Endothelial cell of umbilical vein (primary cell): ENCODE results near the gene MYOZ3. TPM values are rescaled to one million over a fixed set of nuclear protein-coding genes. Genes with fewer than 3 reads are reported as not detected.

Source experiments
- BruUV-seq: library from RNA; stranded (reverse); fragments of 400-500 nt; replicated peaks from 2 replicates; lab custom pipeline; 2021; lab: Mats Ljungman, UMichigan
- CTCF ChIA-PET: fragments of 300-600, 350-600 bp; sonication (Branson Sonifier 250); formaldehyde crosslinking; loops from one replicate; lab custom pipeline; 2021; ENCODE audit warnings: antibody characterized with exemption, inconsistent platforms; lab: Charles Lee
- POLR2A ChIA-PET: fragments of 300-600, 350-600 bp; sonication (Branson Sonifier 250); formaldehyde crosslinking; loops from one replicate; lab custom pipeline; 2021; ENCODE audit warnings: antibody characterized with exemption, inconsistent platforms; lab: Charles Lee
- DNase-seq: peaks from one replicate; pipeline ENCODE4 v3.0.0-alpha.2; 2011; ENCODE audit warnings: low read depth, low spot score
- FAIRE-seq: peaks from 2 replicates; lab custom pipeline; 2011; peaks lifted over from hg19 to GRCh38; lab: Jason Lieb, UNC
- H2AFZ ChIP-seq: 2 replicates; pipeline ENCODE4 v1.6.0; 2012; ENCODE audit warnings: low read depth, low read length, control low read depth, inconsistent platforms
- H3K27ac ChIP-seq: 2 replicates; pipeline ENCODE4 v1.5.1; 2011; ENCODE audit warnings: low read depth, mild to moderate bottlenecking, control low read depth, low read length, moderate library complexity; ENCODE audit not compliant: insufficient read depth
- H3K27me3 ChIP-seq, 2 experiments: 2 replicates each; pipeline versions ENCODE4 v1.6.0 to v1.6.1; 2011; ENCODE audit warnings: low read length in 2 of 2, mixed read lengths in 1 of 2; ENCODE audit not compliant: control insufficient read depth in 2 of 2, insufficient read depth in 2 of 2
- H3K36me3 ChIP-seq, 2 experiments: 2 replicates in 1 of 2; 3 replicates in 1 of 2; pipeline ENCODE4 v1.5.1; 2011; ENCODE audit warnings: low read length in 2 of 2, mild to moderate bottlenecking in 1 of 2, moderate library complexity in 1 of 2; ENCODE audit not compliant: control insufficient read depth in 2 of 2, insufficient read depth in 2 of 2; ENCODE audit errors: extremely low read depth in 1 of 2
- H3K4me1 ChIP-seq: 3 replicates; pipeline ENCODE4 v1.5.1; 2011; ENCODE audit warnings: mild to moderate bottlenecking, low read length; ENCODE audit not compliant: control insufficient read depth, insufficient read depth; ENCODE audit errors: extremely low read depth
- H3K4me2 ChIP-seq: 2 replicates; pipeline ENCODE4 v1.6.1; 2011; ENCODE audit warnings: low read length, control low read depth, mixed read lengths; ENCODE audit not compliant: insufficient read depth
- H3K4me3 ChIP-seq, 3 experiments: fragments of 200-600 bp in 1 of 3; sonication (generic), shearing (Covaris generic) in 1 of 3; replicated peaks in 1 of 3; 2 replicates each; pipeline ENCODE4 v1.5.1; 2011 to 2016; ENCODE audit warnings: control low read depth in 3 of 3, low read length in 3 of 3, mild to moderate bottlenecking in 2 of 3, inconsistent platforms in 1 of 3, low read depth in 1 of 3, moderate library complexity in 1 of 3; ENCODE audit not compliant: insufficient read depth in 1 of 3
- H3K79me2 ChIP-seq: 2 replicates; pipeline ENCODE4 v1.6.0; 2012; ENCODE audit warnings: low read length, inconsistent platforms; ENCODE audit not compliant: control insufficient read depth, insufficient read depth
- H3K9ac ChIP-seq: replicated peaks from 2 replicates; pipeline ENCODE3; 2011; ENCODE audit warnings: low read length, control low read depth; ENCODE audit not compliant: insufficient read depth; ENCODE audit errors: extremely low read depth
- H3K9me1 ChIP-seq: replicated peaks from 3 replicates; pipeline ENCODE4 v1.6.0; 2011; ENCODE audit warnings: mild to moderate bottlenecking, low read length; ENCODE audit not compliant: control insufficient read depth, insufficient read depth; ENCODE audit errors: extremely low read depth
- H3K9me3 ChIP-seq: replicated peaks from 2 replicates; pipeline ENCODE4 v1.5.1; 2012; ENCODE audit warnings: low read length, inconsistent platforms; ENCODE audit not compliant: control insufficient read depth, insufficient read depth
- H4K20me1 ChIP-seq: replicated peaks from 2 replicates; pipeline ENCODE3; 2011; ENCODE audit warnings: mild to moderate bottlenecking, low read length; ENCODE audit not compliant: control insufficient read depth, insufficient read depth; ENCODE audit errors: extremely low read depth
- CTCF ChIP-seq, 2 donors: IDR thresholded peaks; 1 replicate in 1 of 2; 2 replicates in 1 of 2; pipeline ENCODE4 v1.5.1; 2011; ENCODE audit warnings: low read length in 2 of 2, mild to moderate bottlenecking in 2 of 2, moderate library complexity in 2 of 2, control low read depth in 1 of 2, inconsistent platforms in 1 of 2, low read depth in 1 of 2; ENCODE audit not compliant: insufficient read depth in 1 of 2; ENCODE audit errors: extremely low read depth in 1 of 2
- EZH2 ChIP-seq: IDR thresholded peaks from 2 replicates; pipeline ENCODE4 v1.6.1; 2012; ENCODE audit warnings: borderline replicate concordance, low read depth, mild to moderate bottlenecking, moderate library complexity, low read length, inconsistent platforms; ENCODE audit not compliant: severe bottlenecking
- FOS ChIP-seq: IDR thresholded peaks from 2 replicates; pipeline ENCODE4 v1.6.1; 2011; ENCODE audit warnings: mild to moderate bottlenecking, low read length, moderate library complexity, borderline replicate concordance; ENCODE audit not compliant: insufficient read depth
- GATA2 ChIP-seq: IDR thresholded peaks from 2 replicates; pipeline ENCODE4 v1.7.0; 2011; ENCODE audit warnings: low read depth, mild to moderate bottlenecking, moderate library complexity, mixed read lengths, low read length; ENCODE audit not compliant: insufficient read length, insufficient read depth
- JUN ChIP-seq: IDR thresholded peaks from 2 replicates; pipeline ENCODE4 v1.6.1; 2011; ENCODE audit warnings: borderline replicate concordance, low read depth; ENCODE audit not compliant: insufficient read length, insufficient read depth
- MAX ChIP-seq: IDR thresholded peaks from 2 replicates; pipeline ENCODE4 v1.6.1; 2011; ENCODE audit not compliant: insufficient read depth, insufficient read length
- MYC ChIP-seq: IDR thresholded peaks from one replicate; pipeline ENCODE4 v1.6.1; 2011; ENCODE audit warnings: mild to moderate bottlenecking, low read depth, low read length
- POLR2A ChIP-seq: IDR thresholded peaks from 2 replicates; pipeline ENCODE4 v1.6.1; 2012; ENCODE audit warnings: low read depth, mild to moderate bottlenecking, control low read depth, low read length
- POLR2AphosphoS5 ChIP-seq: IDR thresholded peaks from 2 replicates; pipeline ENCODE4 v1.6.1; 2012; ENCODE audit warnings: low read depth, mild to moderate bottlenecking, control low read depth, low read length, moderate library complexity; ENCODE audit not compliant: insufficient read depth
- dilution Hi-C: fragments of 300-500 bp; cut with MboI; formaldehyde crosslinking; loops from one replicate; pipeline ENCODE4 v1.15.0; 2019; ENCODE audit warnings: low sequenced_read_pairs; ENCODE audit not compliant: extremely low pct_ligation_motif_present
- intact Hi-C: fragments of 100-400 bp; cut with micrococcal nuclease; formaldehyde crosslinking; loops from one replicate; pipeline ENCODE4 v1.10.0; 2022
- polyA plus RNA-seq, 4 experiments: library from polyadenylated mRNA; depleted of rRNA in 3 of 4; stranded (reverse) in 3 of 4; unstranded in 1 of 4; fragments of >200 nt; gene quantifications; 2 replicates each; pipeline versions ENCODE4 v1.2.1 to v1.2.3, GENCODE V29; 2011 to 2012; ENCODE audit warnings: missing spikeins in 1 of 4
- total RNA-seq: library from RNA; stranded (reverse); gene quantifications from 2 replicates; pipeline ENCODE4 v1.2.3, GENCODE V29; 2021

The MYOZ3 gene
- total and polyA plus RNA-seq, 2 donors (not counting 3 experiments of a cell fraction or from before 2014, with no cell fraction given): 0.43 to 1.1 TPM

GRCh38 chr5:150623152-150623877, 37.7 kb upstream of the MYOZ3 start:
- dilution Hi-C loops: no loop called here
- H3K9ac ChIP-seq: no peak overlapping the region

More at GRCh38 chr5:150623152-150623877, 37.7 kb upstream of the MYOZ3 start:
- Histone ChIP-seq H3K4me2 (no peak overlapping the region), H3K27ac (no peak overlapping the region), H3K4me3 (no peak overlapping the region), H3K4me1 (peaks cover 40% of the 10 kb centered on the region), H4K20me1 (no peaks in the 10 kb centered on the region), H2AFZ (peak overlapping the region; percentile 26), H3K27me3 (no peaks in the 10 kb centered on the region), H3K79me2 (no peaks in the 10 kb centered on the region), H3K9me1 (no peaks in the 10 kb centered on the region), H3K36me3 (no peaks in the 10 kb centered on the region), H3K9me3 (no peaks in the 10 kb centered on the region)
- FAIRE-seq (no peak), DNase-seq (no peak)
- no peak for TF ChIP-seq POLR2AphosphoS5
- TF ChIP-seq EZH2: no peak
- TF ChIP-seq JUN: no peak
- TF ChIP-seq POLR2A: no peak
- TF ChIP-seq GATA2: no peak
- no peak for TF ChIP-seq CTCF (IDR thresholded peaks at IDR 0.05; ENCODE audit: extremely low read depth in 1 of 2, insufficient read depth in 1 of 2, low read depth in 1 of 2, low read length in 2 of 2)
- no peak for TF ChIP-seq MYC
- TF ChIP-seq MAX: no peak
- TF ChIP-seq FOS: no peak
- ChIA-PET CTCF (no interaction called here), POLR2A (no interaction called here)
- intact Hi-C loops: no loop called here
- no TSS peak for BruUV-seq
